ENCODE results near the gene PPARGC1A.

Gene PPARGC1A

DNA sequence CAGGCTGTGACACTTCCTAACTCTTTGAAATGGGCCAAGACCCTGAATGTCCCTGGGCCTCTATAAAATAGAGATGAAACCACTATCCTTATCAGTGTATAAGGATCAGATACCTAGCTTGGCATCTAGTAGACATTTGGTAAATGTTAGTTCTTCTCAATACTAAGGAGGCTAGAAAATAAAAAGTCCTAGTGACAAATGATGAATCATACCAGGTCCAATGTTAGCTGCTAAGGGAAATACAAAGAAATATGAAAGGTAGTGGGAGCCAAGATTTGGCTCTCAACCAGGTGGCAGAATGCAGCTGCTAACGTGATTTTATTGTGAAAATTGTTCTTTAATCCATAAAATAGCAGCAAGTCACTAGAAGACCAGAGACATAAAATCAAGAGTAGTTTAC is 19.8 kb upstream of the PPARGC1A start:
- H3K27me3 ChIP-seq (replicated peaks), result no peaks in the 10 kb centered on the region
- no peak overlapping the region for H3K4me3 ChIP-seq (ENCODE audit: low read depth, low read length)
- TF ChIP-seq CTCF (IDR thresholded peaks at IDR 0.05; ENCODE audit: low read depth, low read length, missing control alignments), result no peak
- in situ Hi-C loops (cut with HindIII; ENCODE audit: low pct_ligation_motif_present, low sequenced_read_pairs), result no loop called here
- no peak for DNase-seq
- no peak overlapping the region for H3K27ac ChIP-seq
- no peaks in the 10 kb centered on the region for H3K36me3 ChIP-seq (replicated peaks)

DNA sequence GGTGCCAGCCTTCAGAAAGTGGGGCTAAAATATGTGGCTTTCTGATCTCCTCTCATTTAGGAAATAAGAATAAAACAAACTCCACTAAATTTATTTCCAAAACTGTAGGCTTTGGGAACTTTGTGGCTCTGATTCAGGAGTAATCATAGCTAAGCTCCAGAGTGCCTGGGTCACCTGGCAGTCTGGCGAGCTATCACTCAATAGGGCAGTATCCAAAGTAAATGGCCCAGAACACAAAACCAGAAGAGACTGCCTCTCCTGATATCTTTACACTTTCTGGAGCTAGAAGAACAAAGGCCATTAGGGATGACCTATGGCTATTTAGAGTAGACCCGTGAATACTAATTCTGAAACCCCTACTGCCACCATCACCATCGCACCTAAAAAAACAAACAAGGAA is 17.0 kb upstream of the PPARGC1A start:
- Histone ChIP-seq H3K4me3 (ENCODE audit: low read depth, low read length) (no peak overlapping the region), H3K36me3 (replicated peaks) (no peaks in the 10 kb centered on the region), H3K27ac (no peak overlapping the region), H3K27me3 (replicated peaks) (no peaks in the 10 kb centered on the region)
- DNase-seq, result no peak
- no peak for TF ChIP-seq CTCF (IDR thresholded peaks at IDR 0.05; ENCODE audit: low read depth, low read length, missing control alignments)
- in situ Hi-C loops (cut with HindIII; ENCODE audit: low pct_ligation_motif_present, low sequenced_read_pairs), result no loop called here

GRCh38 chr4:23904639-23905071 is 14.8 kb upstream of the PPARGC1A start:
- no peaks in the 10 kb centered on the region for H3K27me3 ChIP-seq (replicated peaks)
- no peaks in the 10 kb centered on the region for H3K36me3 ChIP-seq (replicated peaks)
- no peak overlapping the region for H3K4me3 ChIP-seq (ENCODE audit: low read depth, low read length)
- TF ChIP-seq CTCF (IDR thresholded peaks at IDR 0.05; ENCODE audit: low read depth, low read length, missing control alignments), result no peak
- H3K27ac ChIP-seq, result no peak overlapping the region
- no peak for DNase-seq
- in situ Hi-C loops (cut with HindIII; ENCODE audit: low pct_ligation_motif_present, low sequenced_read_pairs), result no loop called here

GRCh38 chr4:23903859-23904438 is 14.1 kb upstream of the PPARGC1A start:
- no peaks in the 10 kb centered on the region for H3K36me3 ChIP-seq (replicated peaks)
- in situ Hi-C loops (cut with HindIII; ENCODE audit: low pct_ligation_motif_present, low sequenced_read_pairs), result no loop called here
- no peaks in the 10 kb centered on the region for H3K27me3 ChIP-seq (replicated peaks)
- H3K4me3 ChIP-seq (ENCODE audit: low read depth, low read length), result no peak overlapping the region
- no peak overlapping the region for H3K27ac ChIP-seq
- no peak for TF ChIP-seq CTCF (IDR thresholded peaks at IDR 0.05; ENCODE audit: low read depth, low read length, missing control alignments)
- DNase-seq, result no peak

DNA sequence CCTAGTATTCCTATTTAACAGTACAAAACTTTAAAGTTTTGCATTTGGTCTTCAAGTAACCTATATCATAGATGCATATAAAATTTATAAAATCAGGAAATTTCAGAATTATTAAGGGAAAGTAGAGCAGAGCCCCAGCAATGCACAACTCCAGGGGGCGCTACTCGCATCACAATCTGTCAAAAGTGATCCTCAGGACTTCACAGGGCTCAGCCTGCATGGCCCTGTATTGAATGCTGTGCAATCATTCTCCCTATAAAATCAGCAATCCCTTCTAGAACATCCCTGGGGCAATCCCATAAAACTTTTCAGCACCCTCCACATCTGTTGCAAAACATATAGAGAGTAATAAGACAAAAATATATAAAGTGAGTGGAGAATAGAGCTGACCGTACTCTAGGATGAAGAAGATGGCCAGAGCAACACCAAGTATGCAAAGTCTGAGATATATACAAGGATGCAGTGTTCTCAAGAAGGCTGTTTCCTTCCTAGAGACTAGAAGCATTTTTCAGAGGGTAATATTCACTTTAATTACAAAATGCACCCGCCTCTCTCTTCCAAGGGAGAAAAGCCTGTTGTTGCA is 12.5 kb upstream of the PPARGC1A start:
- no peak overlapping the region for H3K4me3 ChIP-seq (ENCODE audit: low read depth, low read length)
- no peak overlapping the region for H3K27ac ChIP-seq
- no peak for DNase-seq
- in situ Hi-C loops (cut with HindIII; ENCODE audit: low pct_ligation_motif_present, low sequenced_read_pairs), result no loop called here
- peak; percentile 22 for TF ChIP-seq CTCF (IDR thresholded peaks at IDR 0.05; ENCODE audit: low read depth, low read length, missing control alignments)
- H3K36me3 ChIP-seq (replicated peaks), result no peaks in the 10 kb centered on the region
- H3K27me3 ChIP-seq (replicated peaks), result no peaks in the 10 kb centered on the region

DNA sequence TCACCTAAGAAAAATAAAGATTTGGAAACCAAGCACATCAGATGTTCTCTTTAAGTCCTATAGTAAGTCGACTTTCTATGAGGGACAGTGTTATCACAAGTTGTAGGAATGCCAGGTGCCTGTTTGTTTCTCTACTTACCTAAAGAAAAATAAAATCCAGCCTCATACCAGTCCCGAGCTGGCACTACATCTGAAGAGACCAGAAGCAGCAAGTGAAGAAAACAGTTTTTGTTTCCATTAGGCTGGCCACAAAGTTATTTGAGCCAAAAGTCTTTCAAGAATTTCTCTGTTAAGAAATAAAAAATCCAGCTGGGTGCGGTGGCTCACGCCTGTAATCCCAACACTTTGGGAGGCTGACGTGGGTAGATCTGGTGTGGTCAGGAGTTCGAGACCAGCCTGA is 10.8 kb upstream of the PPARGC1A start:
- Histone ChIP-seq H3K4me3 (ENCODE audit: low read depth, low read length) (no peak overlapping the region), H3K27me3 (replicated peaks) (no peaks in the 10 kb centered on the region), H3K27ac (no peak overlapping the region), H3K36me3 (replicated peaks) (no peaks in the 10 kb centered on the region)
- no peak for DNase-seq
- in situ Hi-C loops (cut with HindIII; ENCODE audit: low pct_ligation_motif_present, low sequenced_read_pairs), result no loop called here
- no peak for TF ChIP-seq CTCF (IDR thresholded peaks at IDR 0.05; ENCODE audit: low read depth, low read length, missing control alignments)
